CD4-positive, alpha-beta T cell treated with Interleukin-6 at 100 ng/mL for 8 hours (primary cell): ENCODE results near the gene AIP.

ENCODE experiments used
- DNase-seq: peaks from one replicate; pipeline ENCODE4 v3.0.0-alpha.2; 2020; ENCODE audit warnings: mixed read lengths, low spot score

Gene AIP

GRCh38 chr11:67493548-67494370, 10.9 kb downstream of the AIP start:
- DNase-seq, result no peak

- no peak for DNase-seq
Observed at GRCh38 chr11:67494371-67495233, 11.8 kb downstream of the AIP start.

- no peak for DNase-seq
Observed at GRCh38 chr11:67495234-67496005, 12.6 kb downstream of the AIP start.

- no peak for DNase-seq
Observed at GRCh38 chr11:67496113-67496512, 13.3 kb downstream of the AIP start.

- DNase-seq, result no peak
Observed at GRCh38 chr11:67497656-67498291, 14.9 kb downstream of the AIP start.

GRCh38 chr11:67498544-67498972, 15.7 kb downstream of the AIP start:
- DNase-seq, result no peak

- no peak for DNase-seq
Observed at GRCh38 chr11:67499808-67500483, 17.1 kb downstream of the AIP start.

GRCh38 chr11:67500484-67500821, 17.6 kb downstream of the AIP start:
- no peak for DNase-seq

GRCh38 chr11:67500831-67501715, 18.2 kb downstream of the AIP start:
- DNase-seq, result no peak

GRCh38 chr11:67501854-67502253, 19.0 kb downstream of the AIP start:
- DNase-seq, result no peak

- no peak for DNase-seq
Observed at GRCh38 chr11:67502328-67502979, 19.6 kb downstream of the AIP start.

GRCh38 chr11:67503119-67504004, 20.5 kb downstream of the AIP start:
- DNase-seq, result no peak

GRCh38 chr11:67504005-67504949, 21.5 kb downstream of the AIP start:
- no peak for DNase-seq

GRCh38 chr11:67504950-67505581, 22.2 kb downstream of the AIP start, which contains the start of gene PITPNM1:
Gene PITPNM1 (minus strand): TSS chr11:67505363. CDS start chr11:67504180, 1,183 bp downstream.
- DNase-seq, result peak; percentile 72

GRCh38 chr11:67505605-67506396, 23.0 kb downstream of the AIP start:
- peak; percentile 88 for DNase-seq

GRCh38 chr11:67506426-67507051, 23.7 kb downstream of the AIP start:
- no peak for DNase-seq
